ENCODE data around the gene PDXK. TPM values are rescaled to one million over a fixed set of nuclear protein-coding genes. Genes with fewer than 3 reads are reported as not detected.

The PDXK gene
- total RNA-seq, 1 experiment from 2014 or later, result 214 TPM

GRCh38 chr21:43687566-43688399 lies 31.1 kb upstream of the PDXK start:
- Mint-ChIP-seq H3K9me3 (ENCODE audit: low read depth, unreplicated experiment) (no peaks in the 10 kb centered on the region), H3K27me3 (ENCODE audit: unreplicated experiment) (no peaks in the 10 kb centered on the region), H3K27ac (ENCODE audit: unreplicated experiment) (no peak overlapping the region), H3K36me3 (ENCODE audit: insufficient read depth, unreplicated experiment) (peaks cover 33% of the 10 kb centered on the region), H3K4me3 (ENCODE audit: low read depth, unreplicated experiment) (no peak overlapping the region), H3K4me1 (ENCODE audit: low read depth, unreplicated experiment) (no peaks in the 10 kb centered on the region)
- DNase-seq, result no peak
- TF ChIP-seq, protein P1, sequence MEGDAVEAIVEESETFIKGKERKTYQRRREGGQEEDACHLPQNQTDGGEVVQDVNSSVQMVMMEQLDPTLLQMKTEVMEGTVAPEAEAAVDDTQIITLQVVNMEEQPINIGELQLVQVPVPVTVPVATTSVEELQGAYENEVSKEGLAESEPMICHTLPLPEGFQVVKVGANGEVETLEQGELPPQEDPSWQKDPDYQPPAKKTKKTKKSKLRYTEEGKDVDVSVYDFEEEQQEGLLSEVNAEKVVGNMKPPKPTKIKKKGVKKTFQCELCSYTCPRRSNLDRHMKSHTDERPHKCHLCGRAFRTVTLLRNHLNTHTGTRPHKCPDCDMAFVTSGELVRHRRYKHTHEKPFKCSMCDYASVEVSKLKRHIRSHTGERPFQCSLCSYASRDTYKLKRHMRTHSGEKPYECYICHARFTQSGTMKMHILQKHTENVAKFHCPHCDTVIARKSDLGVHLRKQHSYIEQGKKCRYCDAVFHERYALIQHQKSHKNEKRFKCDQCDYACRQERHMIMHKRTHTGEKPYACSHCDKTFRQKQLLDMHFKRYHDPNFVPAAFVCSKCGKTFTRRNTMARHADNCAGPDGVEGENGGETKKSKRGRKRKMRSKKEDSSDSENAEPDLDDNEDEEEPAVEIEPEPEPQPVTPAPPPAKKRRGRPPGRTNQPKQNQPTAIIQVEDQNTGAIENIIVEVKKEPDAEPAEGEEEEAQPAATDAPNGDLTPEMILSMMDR (IDR thresholded peaks at IDR 0.05; ENCODE audit: unreplicated experiment), result no peak
- BruUV-seq (replicated peaks), result TSS peak; percentile 70
- intact Hi-C loops (cut with micrococcal nuclease; ENCODE audit: unreplicated experiment), result no loop called here
- CTCF ChIA-PET, result no interaction called here

GRCh38 chr21:43688906-43689305 lies 30.0 kb upstream of the PDXK start:
- Mint-ChIP-seq H3K4me3 (ENCODE audit: low read depth, unreplicated experiment) (no peak overlapping the region), H3K4me1 (ENCODE audit: low read depth, unreplicated experiment) (no peaks in the 10 kb centered on the region), H3K27ac (ENCODE audit: unreplicated experiment) (no peak overlapping the region), H3K27me3 (ENCODE audit: unreplicated experiment) (no peaks in the 10 kb centered on the region), H3K9me3 (ENCODE audit: low read depth, unreplicated experiment) (no peaks in the 10 kb centered on the region), H3K36me3 (ENCODE audit: insufficient read depth, unreplicated experiment) (peaks cover 30% of the 10 kb centered on the region)
- CTCF ChIA-PET, result no interaction called here
- no TSS peak for BruUV-seq (replicated peaks)
- DNase-seq, result no peak
- TF ChIP-seq, protein P1 (IDR thresholded peaks at IDR 0.05; ENCODE audit: unreplicated experiment), result no peak
- intact Hi-C loops (cut with micrococcal nuclease; ENCODE audit: unreplicated experiment), result no loop called here

DNA sequence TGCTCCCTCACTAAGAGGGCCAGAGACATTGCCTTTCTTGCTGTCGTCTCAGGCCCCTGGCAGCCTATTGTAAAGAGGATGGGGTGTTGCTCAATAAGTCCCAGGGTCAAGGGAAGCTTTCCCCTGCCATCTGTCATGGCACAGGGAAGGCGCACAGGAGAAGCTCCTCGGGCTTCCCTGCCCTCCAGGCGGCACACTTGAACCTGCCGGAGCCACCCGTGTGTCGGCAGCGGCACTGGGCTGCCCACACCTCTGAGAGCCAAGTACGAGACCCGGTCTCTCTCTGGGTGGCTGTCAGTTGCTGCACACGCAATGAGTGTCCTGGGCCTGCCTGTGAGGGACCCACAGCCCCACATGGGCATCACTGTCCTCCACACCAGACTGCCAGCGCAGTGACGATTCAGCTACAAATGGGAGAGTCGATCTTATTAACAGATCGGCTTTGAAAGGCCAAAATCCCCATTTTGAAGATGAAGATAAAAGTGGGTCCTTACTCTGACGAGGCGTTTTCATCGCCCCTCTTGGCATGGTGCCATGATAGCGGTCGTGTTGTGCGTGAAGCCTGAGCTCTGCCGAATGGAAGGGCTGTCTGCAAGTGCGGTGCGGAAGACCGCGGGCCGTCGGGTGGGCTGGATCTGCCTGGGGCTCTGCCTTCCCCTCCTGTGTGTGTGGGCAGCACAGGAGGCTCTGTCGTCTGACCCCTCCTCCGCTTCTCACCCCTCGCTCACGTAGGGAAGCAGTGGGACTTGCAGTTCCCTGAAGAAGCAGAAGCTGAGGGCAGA lies 29.2 kb upstream of the PDXK start:
- peaks cover 30% of the 10 kb centered on the region for H3K36me3 Mint-ChIP-seq (ENCODE audit: insufficient read depth, unreplicated experiment)
- CTCF ChIA-PET, result no interaction called here
- TF ChIP-seq, protein P1 (IDR thresholded peaks at IDR 0.05; ENCODE audit: unreplicated experiment), result no peak
- intact Hi-C loops (cut with micrococcal nuclease; ENCODE audit: unreplicated experiment), result no loop called here
- no peaks in the 10 kb centered on the region for H3K9me3 Mint-ChIP-seq (ENCODE audit: low read depth, unreplicated experiment)
- no TSS peak for BruUV-seq (replicated peaks)
- no peak for DNase-seq
- H3K4me3 Mint-ChIP-seq (ENCODE audit: low read depth, unreplicated experiment), result no peak overlapping the region
- H3K4me1 Mint-ChIP-seq (ENCODE audit: low read depth, unreplicated experiment), result no peaks in the 10 kb centered on the region
- H3K27me3 Mint-ChIP-seq (ENCODE audit: unreplicated experiment), result no peaks in the 10 kb centered on the region
- H3K27ac Mint-ChIP-seq (ENCODE audit: unreplicated experiment), result no peak overlapping the region

DNA sequence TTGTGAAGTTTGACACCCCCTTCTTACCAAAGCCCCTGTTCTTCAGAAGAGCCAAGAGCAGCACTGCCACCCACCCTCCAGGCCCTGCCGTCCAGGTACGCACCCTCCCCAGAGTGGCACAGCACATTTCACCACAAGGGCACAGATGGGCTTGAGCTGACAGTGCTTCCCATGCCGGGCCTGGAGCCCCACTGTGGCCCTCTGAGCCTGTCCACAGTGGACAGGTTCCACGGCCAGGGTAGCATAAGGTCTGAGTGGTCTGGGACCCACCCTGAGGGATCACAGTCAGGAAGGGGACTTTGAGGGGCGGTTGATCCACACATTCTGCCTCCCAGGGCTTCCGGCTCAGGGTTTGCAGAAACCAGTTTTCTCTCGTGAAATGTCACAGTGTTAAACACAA lies 28.6 kb upstream of the PDXK start:
- H3K4me1 Mint-ChIP-seq (ENCODE audit: low read depth, unreplicated experiment), result no peaks in the 10 kb centered on the region
- H3K27me3 Mint-ChIP-seq (ENCODE audit: unreplicated experiment), result no peaks in the 10 kb centered on the region
- no TSS peak for BruUV-seq (replicated peaks)
- TF ChIP-seq, protein P1 (IDR thresholded peaks at IDR 0.05; ENCODE audit: unreplicated experiment), result no peak
- H3K9me3 Mint-ChIP-seq (ENCODE audit: low read depth, unreplicated experiment), result no peaks in the 10 kb centered on the region
- intact Hi-C loops (cut with micrococcal nuclease; ENCODE audit: unreplicated experiment), result no loop called here
- H3K27ac Mint-ChIP-seq (ENCODE audit: unreplicated experiment), result no peak overlapping the region
- no peak overlapping the region for H3K4me3 Mint-ChIP-seq (ENCODE audit: low read depth, unreplicated experiment)
- no peak for DNase-seq
- CTCF ChIA-PET, result no interaction called here
- peaks cover 30% of the 10 kb centered on the region for H3K36me3 Mint-ChIP-seq (ENCODE audit: insufficient read depth, unreplicated experiment)

Measured in Calu3 (cell line).